ENCODE measurements around the gene RMC1. TPM values are rescaled to one million over a fixed set of nuclear protein-coding genes. Genes with fewer than 3 reads are reported as not detected.

The RMC1 gene
- total RNA-seq, 1 donor from 2014 or later: 28.5 TPM

DNA sequence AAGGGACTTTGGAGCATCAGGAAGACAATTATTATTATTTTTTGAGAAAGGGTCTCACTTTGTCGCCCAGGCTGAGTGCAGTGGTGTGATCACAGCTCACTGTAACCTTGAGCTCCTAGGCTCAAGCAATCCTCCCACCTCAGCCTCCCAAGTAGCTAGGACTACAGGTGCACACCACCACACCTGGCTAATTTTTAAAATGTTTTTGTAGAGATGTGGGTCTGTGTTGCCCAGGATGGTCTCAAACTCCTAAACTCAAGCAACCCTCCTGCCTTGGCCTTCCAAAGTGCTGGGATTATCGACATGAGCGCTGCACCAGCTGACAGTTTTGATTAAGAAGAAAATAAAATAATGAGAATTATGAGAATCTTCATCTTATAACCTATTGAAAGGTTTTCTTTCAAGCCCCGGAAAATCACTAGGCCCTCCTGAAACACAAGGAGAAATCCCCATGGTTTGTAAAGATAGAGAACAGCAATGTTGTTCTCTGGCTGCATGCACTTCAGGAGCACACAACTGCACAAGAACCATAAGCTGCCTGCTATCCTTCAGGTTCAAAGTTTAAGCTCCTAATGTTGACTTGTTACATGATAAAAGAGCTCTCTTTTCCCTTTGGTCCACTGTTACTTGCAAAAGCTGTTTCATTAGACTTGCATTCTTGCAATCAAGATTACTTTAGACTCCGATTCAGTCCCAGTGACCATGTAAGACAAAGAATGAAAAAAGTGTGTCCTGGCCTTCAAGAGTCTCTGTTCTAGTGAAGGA, 66.2 kb downstream of the RMC1 start:
- H3K9me3 Mint-ChIP-seq (ENCODE audit: low read depth): no peaks in the 10 kb centered on the region
- no peak overlapping the region for H3K4me3 Mint-ChIP-seq (ENCODE audit: low read depth)
- no peaks in the 10 kb centered on the region for H3K27me3 Mint-ChIP-seq
- H3K4me1 Mint-ChIP-seq (ENCODE audit: low read depth): peaks cover 6% of the 10 kb centered on the region
- DNase-seq (ENCODE audit: low spot score, unreplicated experiment): no peak
- no peak overlapping the region for H3K27ac Mint-ChIP-seq
- H3K36me3 Mint-ChIP-seq (ENCODE audit: insufficient read depth): peaks cover 24% of the 10 kb centered on the region
- TF ChIP-seq, protein P1, sequence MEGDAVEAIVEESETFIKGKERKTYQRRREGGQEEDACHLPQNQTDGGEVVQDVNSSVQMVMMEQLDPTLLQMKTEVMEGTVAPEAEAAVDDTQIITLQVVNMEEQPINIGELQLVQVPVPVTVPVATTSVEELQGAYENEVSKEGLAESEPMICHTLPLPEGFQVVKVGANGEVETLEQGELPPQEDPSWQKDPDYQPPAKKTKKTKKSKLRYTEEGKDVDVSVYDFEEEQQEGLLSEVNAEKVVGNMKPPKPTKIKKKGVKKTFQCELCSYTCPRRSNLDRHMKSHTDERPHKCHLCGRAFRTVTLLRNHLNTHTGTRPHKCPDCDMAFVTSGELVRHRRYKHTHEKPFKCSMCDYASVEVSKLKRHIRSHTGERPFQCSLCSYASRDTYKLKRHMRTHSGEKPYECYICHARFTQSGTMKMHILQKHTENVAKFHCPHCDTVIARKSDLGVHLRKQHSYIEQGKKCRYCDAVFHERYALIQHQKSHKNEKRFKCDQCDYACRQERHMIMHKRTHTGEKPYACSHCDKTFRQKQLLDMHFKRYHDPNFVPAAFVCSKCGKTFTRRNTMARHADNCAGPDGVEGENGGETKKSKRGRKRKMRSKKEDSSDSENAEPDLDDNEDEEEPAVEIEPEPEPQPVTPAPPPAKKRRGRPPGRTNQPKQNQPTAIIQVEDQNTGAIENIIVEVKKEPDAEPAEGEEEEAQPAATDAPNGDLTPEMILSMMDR (IDR thresholded peaks at IDR 0.05; ENCODE audit: unreplicated experiment): no peak

DNA sequence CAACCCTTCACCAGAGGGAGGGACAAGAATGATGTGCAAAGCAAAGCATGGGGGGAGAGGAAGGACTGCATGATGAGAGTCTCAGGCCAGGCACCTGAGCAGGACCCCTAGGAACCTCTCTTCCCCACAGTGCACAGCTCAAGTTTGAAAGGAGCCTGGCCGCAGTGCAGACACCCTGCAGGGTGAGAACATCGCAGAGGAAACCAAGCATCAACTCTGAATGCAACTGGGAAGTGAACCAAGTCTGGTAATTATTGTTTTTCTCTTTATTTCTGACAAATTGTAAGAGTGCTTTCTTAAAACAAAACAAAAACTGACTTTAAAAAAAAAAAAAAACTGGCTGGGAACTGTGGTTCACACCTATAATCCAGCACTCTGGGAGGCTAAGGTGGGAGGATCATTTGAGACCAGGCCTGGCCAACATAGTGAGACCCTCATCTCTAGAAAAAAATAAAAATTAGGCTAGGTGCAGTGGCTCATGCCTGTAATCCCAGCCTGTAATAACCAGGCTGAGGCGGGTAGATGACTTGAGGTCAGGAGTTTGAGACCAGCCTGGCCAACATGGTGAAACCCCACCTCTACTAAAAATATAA, 67.7 kb downstream of the RMC1 start:
- no peaks in the 10 kb centered on the region for H3K9me3 Mint-ChIP-seq (ENCODE audit: low read depth)
- H3K27me3 Mint-ChIP-seq: no peaks in the 10 kb centered on the region
- DNase-seq (ENCODE audit: low spot score, unreplicated experiment): no peak
- H3K4me1 Mint-ChIP-seq (ENCODE audit: low read depth): peaks cover 6% of the 10 kb centered on the region
- TF ChIP-seq, protein P1 (IDR thresholded peaks at IDR 0.05; ENCODE audit: unreplicated experiment): no peak
- no peak overlapping the region for H3K4me3 Mint-ChIP-seq (ENCODE audit: low read depth)
- peaks cover 22% of the 10 kb centered on the region for H3K36me3 Mint-ChIP-seq (ENCODE audit: insufficient read depth)
- no peak overlapping the region for H3K27ac Mint-ChIP-seq

DNA sequence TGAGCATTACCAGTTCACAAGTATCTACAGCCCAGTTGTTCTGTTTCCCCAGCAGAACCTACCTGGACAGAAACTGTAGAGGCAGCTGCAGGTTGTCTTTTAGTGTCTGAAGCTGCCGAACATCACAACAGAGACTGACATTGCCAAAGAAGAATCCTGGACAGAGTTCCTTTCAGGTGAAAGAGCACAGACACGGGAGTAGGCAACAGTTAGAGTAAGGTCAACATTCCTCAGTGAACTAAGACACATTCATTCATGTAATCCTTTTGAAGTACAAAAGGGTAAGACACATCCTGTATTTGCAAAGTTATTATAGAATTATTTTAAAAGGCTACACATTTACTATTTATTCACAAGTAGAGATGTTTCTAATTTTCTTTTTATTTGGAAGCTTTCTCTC, 68.7 kb downstream of the RMC1 start:
- Mint-ChIP-seq H3K9me3 (ENCODE audit: low read depth) (no peaks in the 10 kb centered on the region), H3K36me3 (ENCODE audit: insufficient read depth) (peaks cover 25% of the 10 kb centered on the region), H3K4me3 (ENCODE audit: low read depth) (no peak overlapping the region), H3K27ac (no peak overlapping the region), H3K4me1 (ENCODE audit: low read depth) (peaks cover 6% of the 10 kb centered on the region), H3K27me3 (no peaks in the 10 kb centered on the region)
- no peak for DNase-seq (ENCODE audit: low spot score, unreplicated experiment)
- TF ChIP-seq, protein P1 (IDR thresholded peaks at IDR 0.05; ENCODE audit: unreplicated experiment): no peak

DNA sequence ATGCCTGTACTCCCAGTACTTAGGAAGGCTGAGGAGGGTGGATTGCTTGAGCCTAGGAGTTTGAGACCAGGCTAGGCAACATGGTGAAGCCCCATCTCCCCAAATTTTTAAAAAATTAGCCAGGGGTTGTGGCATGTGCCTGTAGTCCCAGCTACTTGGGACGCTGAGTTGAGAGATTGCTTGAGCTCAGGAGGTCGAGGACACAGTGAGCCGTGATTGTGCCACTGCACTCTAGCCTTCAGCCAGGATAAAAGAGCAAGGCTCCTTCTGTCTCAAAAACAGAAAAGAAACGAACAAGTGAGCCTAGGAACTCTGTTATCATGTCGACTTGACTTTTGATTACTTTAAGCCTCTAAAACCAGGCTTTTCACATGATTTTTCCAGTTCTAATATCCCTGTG, 69.3 kb downstream of the RMC1 start:
- TF ChIP-seq, protein P1 (IDR thresholded peaks at IDR 0.05; ENCODE audit: unreplicated experiment): no peak
- Mint-ChIP-seq H3K4me1 (ENCODE audit: low read depth) (peaks cover 6% of the 10 kb centered on the region), H3K9me3 (ENCODE audit: low read depth) (no peaks in the 10 kb centered on the region), H3K4me3 (ENCODE audit: low read depth) (no peak overlapping the region), H3K27me3 (no peaks in the 10 kb centered on the region), H3K36me3 (ENCODE audit: insufficient read depth) (peaks cover 21% of the 10 kb centered on the region), H3K27ac (no peak overlapping the region)
- no peak for DNase-seq (ENCODE audit: low spot score, unreplicated experiment)

DNA sequence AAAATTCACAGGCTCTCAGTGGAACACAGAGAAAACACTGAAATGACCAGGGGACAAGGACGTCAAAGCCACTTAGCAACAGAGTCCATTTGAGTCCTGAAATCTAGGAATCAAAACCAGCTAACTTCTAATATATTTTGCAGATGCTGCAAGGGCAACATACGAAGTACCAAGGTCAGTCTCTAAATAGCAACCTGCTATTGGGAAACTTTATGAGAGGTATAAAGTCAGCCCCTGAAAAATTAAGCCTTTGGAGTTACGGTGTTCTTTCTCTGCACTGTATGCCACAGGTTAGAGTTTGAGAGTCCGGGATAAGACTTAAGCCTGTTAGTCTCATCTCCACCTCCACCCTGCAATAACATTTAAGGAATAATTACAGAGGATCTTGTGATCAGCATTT, 69.7 kb downstream of the RMC1 start:
- Mint-ChIP-seq H3K27me3 (no peaks in the 10 kb centered on the region), H3K36me3 (ENCODE audit: insufficient read depth) (peaks cover 20% of the 10 kb centered on the region), H3K4me3 (ENCODE audit: low read depth) (no peak overlapping the region), H3K4me1 (ENCODE audit: low read depth) (peaks cover 6% of the 10 kb centered on the region), H3K27ac (no peak overlapping the region), H3K9me3 (ENCODE audit: low read depth) (no peaks in the 10 kb centered on the region)
- DNase-seq (ENCODE audit: low spot score, unreplicated experiment): no peak
- TF ChIP-seq, protein P1 (IDR thresholded peaks at IDR 0.05; ENCODE audit: unreplicated experiment): no peak
